Neural crest cell (in vitro differentiated cells): Measurements from ENCODE around the gene CHRNA4. TPM values are rescaled to one million over a fixed set of nuclear protein-coding genes. Genes with fewer than 3 reads are reported as not detected.

Experiments
- DNase-seq: peaks from one replicate; pipeline ENCODE4 v3.0.0; 2021; ENCODE audit warnings: low read depth, mixed read lengths, low spot score
- H3K27ac Mint-ChIP-seq: one replicate; pipeline ENCODE4 v1.8.0; 2021; ENCODE audit warnings: mild to moderate bottlenecking, mixed read lengths; ENCODE audit not compliant: unreplicated experiment
- H3K27me3 Mint-ChIP-seq: 2 replicates; pipeline ENCODE4 v1.8.0; 2021; ENCODE audit warnings: low read depth, mild to moderate bottlenecking, mixed read lengths
- H3K36me3 Mint-ChIP-seq: 2 replicates; pipeline ENCODE4 v1.8.0; 2021; ENCODE audit warnings: low read depth, mild to moderate bottlenecking, mixed read lengths
- H3K4me1 Mint-ChIP-seq: 2 replicates; pipeline ENCODE4 v1.8.0; 2021; ENCODE audit warnings: mixed read lengths
- H3K4me3 Mint-ChIP-seq: one replicate; pipeline ENCODE4 v1.8.0; 2021; ENCODE audit warnings: mild to moderate bottlenecking, mixed read lengths
- H3K9me3 Mint-ChIP-seq: 2 replicates; pipeline ENCODE4 v1.8.0; 2021; ENCODE audit warnings: mixed read lengths
- total RNA-seq: library from RNA; stranded (reverse); gene quantifications from 2 replicates; pipeline ENCODE4 v1.2.1, GENCODE V29; 2021
- TF ChIP-seq, protein P1 (sequence below): fragments of 200-600 bp; sonication (generic); conservative IDR thresholded peaks from 2 replicates; pipeline ENCODE4 v1.5.0; 2021; ENCODE audit warnings: antibody characterized with exemption, mild to moderate bottlenecking

Gene CHRNA4
- total RNA-seq, 1 donor from 2014 or later, result 5.4 TPM

DNA sequence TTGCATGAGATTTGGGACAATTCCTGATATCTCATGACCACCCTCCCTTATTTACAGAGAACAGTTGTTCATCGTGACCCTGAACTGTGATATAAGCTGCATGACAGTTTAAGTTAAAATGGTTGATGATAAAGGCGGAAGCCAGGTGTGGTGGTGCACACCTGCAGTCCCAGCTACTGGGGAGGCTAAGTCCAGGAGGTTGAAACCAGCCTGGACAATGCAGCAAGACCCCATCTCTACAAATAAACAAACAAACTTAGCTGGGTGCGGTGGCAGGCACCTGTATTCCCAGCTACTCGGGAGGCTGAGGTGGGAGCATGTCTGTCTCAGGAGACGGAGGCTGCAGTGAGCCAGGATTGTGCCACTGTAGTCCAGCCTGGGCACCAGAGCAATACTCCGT lies 44.1 kb downstream of the CHRNA4 start:
- TF ChIP-seq, protein P1, sequence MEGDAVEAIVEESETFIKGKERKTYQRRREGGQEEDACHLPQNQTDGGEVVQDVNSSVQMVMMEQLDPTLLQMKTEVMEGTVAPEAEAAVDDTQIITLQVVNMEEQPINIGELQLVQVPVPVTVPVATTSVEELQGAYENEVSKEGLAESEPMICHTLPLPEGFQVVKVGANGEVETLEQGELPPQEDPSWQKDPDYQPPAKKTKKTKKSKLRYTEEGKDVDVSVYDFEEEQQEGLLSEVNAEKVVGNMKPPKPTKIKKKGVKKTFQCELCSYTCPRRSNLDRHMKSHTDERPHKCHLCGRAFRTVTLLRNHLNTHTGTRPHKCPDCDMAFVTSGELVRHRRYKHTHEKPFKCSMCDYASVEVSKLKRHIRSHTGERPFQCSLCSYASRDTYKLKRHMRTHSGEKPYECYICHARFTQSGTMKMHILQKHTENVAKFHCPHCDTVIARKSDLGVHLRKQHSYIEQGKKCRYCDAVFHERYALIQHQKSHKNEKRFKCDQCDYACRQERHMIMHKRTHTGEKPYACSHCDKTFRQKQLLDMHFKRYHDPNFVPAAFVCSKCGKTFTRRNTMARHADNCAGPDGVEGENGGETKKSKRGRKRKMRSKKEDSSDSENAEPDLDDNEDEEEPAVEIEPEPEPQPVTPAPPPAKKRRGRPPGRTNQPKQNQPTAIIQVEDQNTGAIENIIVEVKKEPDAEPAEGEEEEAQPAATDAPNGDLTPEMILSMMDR, result no peak
- H3K4me1 Mint-ChIP-seq, result no peaks in the 10 kb centered on the region
- no peak for DNase-seq
- H3K27me3 Mint-ChIP-seq, result no peaks in the 10 kb centered on the region
- H3K27ac Mint-ChIP-seq, result no peak overlapping the region
- H3K9me3 Mint-ChIP-seq, result no peaks in the 10 kb centered on the region
- H3K4me3 Mint-ChIP-seq, result no peak overlapping the region
- no peaks in the 10 kb centered on the region for H3K36me3 Mint-ChIP-seq

- no peak overlapping the region for H3K27ac Mint-ChIP-seq
- DNase-seq, result no peak
- no peaks in the 10 kb centered on the region for H3K9me3 Mint-ChIP-seq
- H3K4me3 Mint-ChIP-seq, result no peak overlapping the region
- H3K27me3 Mint-ChIP-seq, result no peaks in the 10 kb centered on the region
- no peaks in the 10 kb centered on the region for H3K36me3 Mint-ChIP-seq
- TF ChIP-seq, protein P1, result no peak
- no peaks in the 10 kb centered on the region for H3K4me1 Mint-ChIP-seq
These were observed 44.6 kb downstream of the CHRNA4 start for GRCh38 chr20:63316502-63316921.

GRCh38 chr20:63315731-63316491 lies 45.2 kb downstream of the CHRNA4 start:
- H3K27ac Mint-ChIP-seq, result no peak overlapping the region
- no peak overlapping the region for H3K4me3 Mint-ChIP-seq
- H3K27me3 Mint-ChIP-seq, result no peaks in the 10 kb centered on the region
- no peak for DNase-seq
- H3K4me1 Mint-ChIP-seq, result no peaks in the 10 kb centered on the region
- H3K36me3 Mint-ChIP-seq, result no peaks in the 10 kb centered on the region
- no peaks in the 10 kb centered on the region for H3K9me3 Mint-ChIP-seq
- TF ChIP-seq, protein P1, result no peak

GRCh38 chr20:63315240-63315689 lies 45.9 kb downstream of the CHRNA4 start:
- Mint-ChIP-seq H3K27ac (no peak overlapping the region), H3K36me3 (no peaks in the 10 kb centered on the region), H3K9me3 (no peaks in the 10 kb centered on the region), H3K4me1 (peaks cover 4% of the 10 kb centered on the region), H3K4me3 (no peak overlapping the region), H3K27me3 (no peaks in the 10 kb centered on the region)
- DNase-seq, result no peak
- TF ChIP-seq, protein P1, result no peak

DNA sequence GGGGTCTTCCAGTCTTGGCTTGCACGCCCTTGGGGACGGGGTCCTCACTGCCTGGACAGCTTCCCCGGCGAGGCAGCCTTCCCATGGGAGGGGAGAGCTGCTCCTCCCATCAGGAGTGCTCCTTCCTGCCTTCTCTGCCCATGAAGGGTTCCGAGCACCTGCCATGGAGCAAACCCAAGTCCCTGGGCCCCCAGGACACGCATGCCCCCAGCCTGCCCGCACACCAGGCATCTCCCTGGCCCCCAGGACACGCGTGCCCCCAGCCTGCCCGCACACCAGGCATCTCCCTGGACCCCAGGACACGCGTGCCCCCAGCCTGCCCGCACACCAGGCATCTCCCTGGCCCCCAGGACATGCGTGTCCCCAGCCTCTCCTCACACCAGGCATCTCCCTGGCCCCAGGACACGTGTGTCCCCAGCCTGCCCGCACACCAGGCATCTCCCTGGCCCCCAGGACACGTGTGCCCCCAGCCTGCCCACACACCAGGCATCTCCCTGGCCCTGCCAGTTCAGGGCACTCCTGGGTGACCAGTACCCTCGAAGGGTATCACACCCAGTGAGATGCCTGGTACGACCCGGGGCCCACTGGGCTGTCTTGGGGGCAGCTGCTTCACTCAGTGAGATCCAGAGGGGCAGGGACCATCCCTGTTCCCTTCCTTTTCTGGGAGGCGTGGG lies 46.4 kb downstream of the CHRNA4 start:
- TF ChIP-seq, protein P1, result no peak
- Mint-ChIP-seq H3K27me3 (no peaks in the 10 kb centered on the region), H3K27ac (no peak overlapping the region), H3K4me1 (peaks cover 4% of the 10 kb centered on the region), H3K9me3 (no peaks in the 10 kb centered on the region), H3K4me3 (no peak overlapping the region), H3K36me3 (no peaks in the 10 kb centered on the region)
- DNase-seq, result no peak
